Chondrocyte (in vitro differentiated cells): ENCODE measurements around the gene CDH16. TPM values are rescaled to one million over a fixed set of nuclear protein-coding genes. Genes with fewer than 3 reads are reported as not detected.

ENCODE experiments used
- DNase-seq: peaks from one replicate; pipeline ENCODE4 v3.0.0; 2021; ENCODE audit warnings: mixed read lengths, low spot score
- H3K27ac Mint-ChIP-seq: one replicate; pipeline ENCODE4 v1.8.0; 2021; ENCODE audit warnings: mild to moderate bottlenecking, moderate library complexity, mixed read lengths; ENCODE audit not compliant: unreplicated experiment
- H3K27me3 Mint-ChIP-seq: 2 replicates; pipeline ENCODE4 v1.8.0; 2021; ENCODE audit warnings: low read depth, mixed read lengths
- H3K36me3 Mint-ChIP-seq: 2 replicates; pipeline ENCODE4 v1.8.0; 2021; ENCODE audit warnings: low read depth, mixed read lengths
- H3K4me1 Mint-ChIP-seq: 2 replicates; pipeline ENCODE4 v1.8.0; 2021; ENCODE audit warnings: low read depth, mild to moderate bottlenecking, mixed read lengths
- H3K4me3 Mint-ChIP-seq: one replicate; pipeline ENCODE4 v1.8.0; 2021; ENCODE audit warnings: mild to moderate bottlenecking, moderate library complexity, mixed read lengths; ENCODE audit not compliant: unreplicated experiment
- H3K9me3 Mint-ChIP-seq: 2 replicates; pipeline ENCODE4 v1.8.0; 2021; ENCODE audit warnings: low read depth, mixed read lengths
- total RNA-seq: library from RNA; stranded (reverse); gene quantifications from 3 replicates; pipeline ENCODE4 v1.2.1, GENCODE V29; 2021
- TF ChIP-seq, protein P1 (sequence below): fragments of 200-600 bp; sonication (generic); IDR thresholded peaks from 2 replicates; pipeline ENCODE4 v1.5.0; 2021; ENCODE audit warnings: antibody characterized with exemption, mild to moderate bottlenecking, moderate library complexity

CDH16 gene
- total RNA-seq, 1 donor from 2014 or later = not detected

GRCh38 chr16:66895999-66896398 lies 22.7 kb downstream of the CDH16 start:
- no peak for DNase-seq
- peaks cover 33% of the 10 kb centered on the region for H3K4me1 Mint-ChIP-seq
- no peaks in the 10 kb centered on the region for H3K27me3 Mint-ChIP-seq

GRCh38 chr16:66895689-66895979 lies 23.1 kb downstream of the CDH16 start:
- Mint-ChIP-seq H3K27me3 (no peaks in the 10 kb centered on the region), H3K4me3 (no peak overlapping the region), H3K27ac (no peak overlapping the region), H3K36me3 (peaks cover 4% of the 10 kb centered on the region), H3K4me1 (peaks cover 29% of the 10 kb centered on the region), H3K9me3 (no peaks in the 10 kb centered on the region)
- TF ChIP-seq, protein P1, sequence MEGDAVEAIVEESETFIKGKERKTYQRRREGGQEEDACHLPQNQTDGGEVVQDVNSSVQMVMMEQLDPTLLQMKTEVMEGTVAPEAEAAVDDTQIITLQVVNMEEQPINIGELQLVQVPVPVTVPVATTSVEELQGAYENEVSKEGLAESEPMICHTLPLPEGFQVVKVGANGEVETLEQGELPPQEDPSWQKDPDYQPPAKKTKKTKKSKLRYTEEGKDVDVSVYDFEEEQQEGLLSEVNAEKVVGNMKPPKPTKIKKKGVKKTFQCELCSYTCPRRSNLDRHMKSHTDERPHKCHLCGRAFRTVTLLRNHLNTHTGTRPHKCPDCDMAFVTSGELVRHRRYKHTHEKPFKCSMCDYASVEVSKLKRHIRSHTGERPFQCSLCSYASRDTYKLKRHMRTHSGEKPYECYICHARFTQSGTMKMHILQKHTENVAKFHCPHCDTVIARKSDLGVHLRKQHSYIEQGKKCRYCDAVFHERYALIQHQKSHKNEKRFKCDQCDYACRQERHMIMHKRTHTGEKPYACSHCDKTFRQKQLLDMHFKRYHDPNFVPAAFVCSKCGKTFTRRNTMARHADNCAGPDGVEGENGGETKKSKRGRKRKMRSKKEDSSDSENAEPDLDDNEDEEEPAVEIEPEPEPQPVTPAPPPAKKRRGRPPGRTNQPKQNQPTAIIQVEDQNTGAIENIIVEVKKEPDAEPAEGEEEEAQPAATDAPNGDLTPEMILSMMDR = no peak
- DNase-seq = peak; percentile 57

More at GRCh38 chr16:66895999-66896398, 22.7 kb downstream of the CDH16 start:
- Mint-ChIP-seq H3K9me3 (no peaks in the 10 kb centered on the region), H3K4me3 (no peak overlapping the region), H3K27ac (no peak overlapping the region), H3K36me3 (peaks cover 4% of the 10 kb centered on the region)
- TF ChIP-seq, protein P1 = no peak

GRCh38 chr16:66894948-66895688 lies 23.6 kb downstream of the CDH16 start:
- TF ChIP-seq, protein P1 = peak; percentile 92
- no peaks in the 10 kb centered on the region for H3K9me3 Mint-ChIP-seq
- no peak overlapping the region for H3K27ac Mint-ChIP-seq
- H3K36me3 Mint-ChIP-seq = peaks cover 4% of the 10 kb centered on the region
- peaks cover 25% of the 10 kb centered on the region for H3K4me1 Mint-ChIP-seq
- no peak for DNase-seq
- H3K27me3 Mint-ChIP-seq = no peaks in the 10 kb centered on the region
- H3K4me3 Mint-ChIP-seq = no peak overlapping the region

DNA sequence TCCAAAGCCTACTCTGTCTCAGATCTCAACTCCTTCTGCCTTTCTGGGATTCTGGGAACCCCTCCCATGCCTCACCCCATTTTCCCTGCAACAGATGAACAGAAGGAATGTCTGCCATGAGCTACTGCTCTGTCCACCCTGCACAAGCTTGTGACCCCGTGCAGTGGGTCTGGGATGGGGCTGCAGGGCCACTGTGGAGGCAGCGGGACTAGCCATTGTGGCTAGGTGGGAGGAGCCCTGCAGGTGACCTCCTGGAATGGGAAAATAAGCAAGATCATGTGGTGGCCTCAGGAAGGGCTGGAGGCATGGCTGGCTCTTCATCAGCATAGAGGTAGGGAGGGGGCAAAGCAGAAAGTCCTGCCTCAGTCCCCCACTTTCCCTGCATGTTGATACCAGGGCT lies 24.6 kb downstream of the CDH16 start:
- H3K4me1 Mint-ChIP-seq = peaks cover 15% of the 10 kb centered on the region
- no peaks in the 10 kb centered on the region for H3K9me3 Mint-ChIP-seq
- TF ChIP-seq, protein P1 = no peak
- H3K36me3 Mint-ChIP-seq = peaks cover 4% of the 10 kb centered on the region
- peak; percentile 53 for DNase-seq
- no peaks in the 10 kb centered on the region for H3K27me3 Mint-ChIP-seq
- no peak overlapping the region for H3K4me3 Mint-ChIP-seq
- no peak overlapping the region for H3K27ac Mint-ChIP-seq

DNA sequence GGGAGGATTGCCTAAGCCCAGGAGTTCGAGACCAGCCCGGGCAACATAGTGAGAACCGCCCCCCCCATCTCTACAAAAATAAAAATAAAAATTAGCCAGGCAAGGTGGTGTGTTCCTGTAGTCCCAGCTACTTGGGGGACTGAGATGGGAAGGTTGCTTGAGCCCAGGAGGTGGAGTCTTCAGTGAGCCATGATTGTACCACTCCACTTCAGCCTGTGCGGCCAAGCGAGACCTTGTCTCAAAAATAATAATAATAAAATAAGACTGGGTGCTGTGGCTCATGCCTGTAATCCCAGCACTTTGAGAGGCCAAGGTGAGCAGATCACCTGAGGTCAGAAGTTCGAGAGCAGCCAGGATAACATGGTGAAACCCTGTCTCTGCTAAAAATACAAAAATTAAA lies 26.9 kb downstream of the CDH16 start:
- H3K27ac Mint-ChIP-seq = no peak overlapping the region
- H3K4me1 Mint-ChIP-seq = peaks cover 10% of the 10 kb centered on the region
- H3K36me3 Mint-ChIP-seq = peaks cover 4% of the 10 kb centered on the region
- TF ChIP-seq, protein P1 = no peak
- H3K9me3 Mint-ChIP-seq = no peaks in the 10 kb centered on the region
- no peak for DNase-seq
- H3K4me3 Mint-ChIP-seq = no peak overlapping the region
- H3K27me3 Mint-ChIP-seq = no peaks in the 10 kb centered on the region
